ENCODE results near the gene MRPS9.

MRPS9 gene

GRCh38 chr2:105141099-105141614, 103.3 kb downstream of the MRPS9 start:
- H3K36me3 ChIP-seq (ENCODE audit: control insufficient read depth in 1 of 2, insufficient read depth in 2 of 2, low read length in 2 of 2): no peaks in the 10 kb centered on the region
- peaks cover 11% of the 10 kb centered on the region for H3K27me3 ChIP-seq (ENCODE audit: low read depth, low read length)
- H3K4me1 ChIP-seq (ENCODE audit: control insufficient read depth in 1 of 2, insufficient read depth in 2 of 2, low read length in 2 of 2): peaks cover 0 to 13% of the 10 kb centered on the region in 2 donors
- H3K27ac ChIP-seq (ENCODE audit: low read length): no peak overlapping the region
- no peak overlapping the region for H3K4me3 ChIP-seq (ENCODE audit: low read depth in 1 of 2, low read length in 2 of 2)
- H3K9me3 ChIP-seq (ENCODE audit: control insufficient read depth in 1 of 2, low read length in 2 of 2): no peaks in the 10 kb centered on the region

DNA sequence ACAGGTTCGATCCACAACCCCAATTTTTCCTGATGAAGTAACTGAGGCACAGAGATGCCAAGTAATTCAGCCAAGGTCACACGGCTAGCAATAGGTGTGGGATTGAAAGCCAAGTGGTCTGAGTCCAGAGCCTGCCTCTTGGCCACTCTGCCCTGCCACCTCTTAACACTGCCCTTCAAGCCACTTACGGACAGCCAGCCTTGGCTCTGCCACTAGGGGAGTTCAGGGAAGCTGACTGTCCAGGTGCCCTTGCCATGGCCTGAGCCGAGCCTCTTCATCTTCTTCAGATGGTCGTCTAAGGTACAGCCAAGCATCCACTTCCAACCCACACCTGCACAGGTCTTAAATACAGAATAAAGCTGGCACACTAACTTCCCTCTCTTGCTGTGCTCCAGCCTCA, 104.4 kb downstream of the MRPS9 start:
- Histone ChIP-seq H3K27ac (ENCODE audit: low read length) (no peak overlapping the region), H3K36me3 (ENCODE audit: control insufficient read depth in 1 of 2, insufficient read depth in 2 of 2, low read length in 2 of 2) (no peaks in the 10 kb centered on the region), H3K27me3 (ENCODE audit: low read depth, low read length) (peaks cover 11% of the 10 kb centered on the region), H3K9me3 (ENCODE audit: control insufficient read depth in 1 of 2, low read length in 2 of 2) (no peaks in the 10 kb centered on the region), H3K4me1 (ENCODE audit: control insufficient read depth in 1 of 2, insufficient read depth in 2 of 2, low read length in 2 of 2) (peaks cover 0 to 13% of the 10 kb centered on the region in 2 donors), H3K4me3 (ENCODE audit: low read depth in 1 of 2, low read length in 2 of 2) (no peak overlapping the region)

DNA sequence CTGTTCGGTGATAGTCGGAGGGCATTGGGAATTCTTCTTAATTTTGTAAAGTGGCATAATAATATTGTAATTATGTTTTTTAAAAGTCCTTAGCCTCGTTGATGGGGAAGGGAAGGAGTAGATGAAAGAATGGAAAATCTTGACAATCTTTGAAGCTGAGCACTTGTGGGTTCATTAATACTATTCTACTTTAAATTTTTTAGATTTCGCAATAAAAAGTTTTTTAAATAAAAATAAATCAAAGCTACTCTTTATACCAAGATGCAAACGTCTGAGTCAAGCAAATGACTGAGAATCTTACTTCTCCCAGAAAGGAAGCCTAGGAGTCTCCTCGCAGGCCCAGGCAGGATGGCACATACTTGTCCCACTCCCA, 105.2 kb downstream of the MRPS9 start:
- peaks cover 11% of the 10 kb centered on the region for H3K27me3 ChIP-seq (ENCODE audit: low read depth, low read length)
- H3K36me3 ChIP-seq (ENCODE audit: control insufficient read depth in 1 of 2, insufficient read depth in 2 of 2, low read length in 2 of 2): no peaks in the 10 kb centered on the region
- H3K27ac ChIP-seq (ENCODE audit: low read length): no peak overlapping the region
- no peaks in the 10 kb centered on the region for H3K9me3 ChIP-seq (ENCODE audit: control insufficient read depth in 1 of 2, low read length in 2 of 2)
- peak overlapping the region in 1 of 2 donors; percentile 62 for H3K4me3 ChIP-seq (ENCODE audit: low read depth in 1 of 2, low read length in 2 of 2)
- peaks cover 0 to 13% of the 10 kb centered on the region in 2 donors for H3K4me1 ChIP-seq (ENCODE audit: control insufficient read depth in 1 of 2, insufficient read depth in 2 of 2, low read length in 2 of 2)

- Histone ChIP-seq H3K36me3 (ENCODE audit: control insufficient read depth in 1 of 2, insufficient read depth in 2 of 2, low read length in 2 of 2) (no peaks in the 10 kb centered on the region), H3K4me3 (ENCODE audit: low read depth in 1 of 2, low read length in 2 of 2) (peak overlapping the region in 1 of 2 donors; percentile 62), H3K27ac (ENCODE audit: low read length) (no peak overlapping the region), H3K27me3 (ENCODE audit: low read depth, low read length) (peaks cover 11% of the 10 kb centered on the region), H3K4me1 (ENCODE audit: control insufficient read depth in 1 of 2, insufficient read depth in 2 of 2, low read length in 2 of 2) (peaks cover 0 to 13% of the 10 kb centered on the region in 2 donors), H3K9me3 (ENCODE audit: control insufficient read depth in 1 of 2, low read length in 2 of 2) (no peaks in the 10 kb centered on the region)
These were observed 105.7 kb downstream of the MRPS9 start for GRCh38 chr2:105143467-105144151.

DNA sequence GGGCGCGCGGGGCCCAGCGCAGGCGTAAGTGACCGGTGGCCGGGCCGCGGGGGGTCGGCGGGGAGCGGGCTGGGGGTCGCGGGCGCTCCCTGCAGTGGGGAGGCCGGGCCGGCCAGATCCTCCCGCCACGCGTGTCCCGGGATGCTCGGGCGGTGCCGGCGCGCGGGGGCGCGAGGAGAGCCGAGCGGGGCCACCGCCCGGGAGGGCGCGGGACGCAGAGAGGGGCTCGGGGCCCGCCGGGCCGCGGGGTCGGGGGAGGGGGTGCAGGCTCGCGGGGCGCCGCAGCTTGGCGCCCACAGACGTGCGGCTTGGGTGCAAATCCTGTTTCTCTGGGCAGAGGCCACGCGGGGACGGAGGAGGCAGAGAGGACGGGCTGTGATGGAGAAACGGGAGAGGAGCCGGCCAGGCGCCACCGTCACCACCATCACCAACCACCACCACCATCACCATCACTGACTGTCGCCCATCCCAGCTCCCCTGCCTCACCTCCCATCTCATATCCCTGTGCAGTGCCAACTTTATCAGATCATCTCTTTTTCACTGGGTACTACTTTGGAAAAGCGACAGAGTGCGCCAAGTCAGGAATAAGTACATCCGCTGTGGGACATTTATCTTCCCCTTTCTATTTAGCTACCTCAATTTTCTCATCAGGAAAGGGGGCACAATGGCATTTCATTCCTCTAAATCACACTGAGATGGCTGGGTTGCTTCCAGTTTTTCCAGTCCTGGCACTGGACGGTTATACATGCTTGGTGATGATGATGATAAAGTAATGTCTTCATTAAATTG, 106.5 kb downstream of the MRPS9 start:
- H3K4me1 ChIP-seq (ENCODE audit: control insufficient read depth in 1 of 2, insufficient read depth in 2 of 2, low read length in 2 of 2): peaks cover 0 to 13% of the 10 kb centered on the region in 2 donors
- H3K27ac ChIP-seq (ENCODE audit: low read length): no peak overlapping the region
- H3K36me3 ChIP-seq (ENCODE audit: control insufficient read depth in 1 of 2, insufficient read depth in 2 of 2, low read length in 2 of 2): no peaks in the 10 kb centered on the region
- H3K27me3 ChIP-seq (ENCODE audit: low read depth, low read length): peaks cover 11% of the 10 kb centered on the region
- no peak overlapping the region for H3K4me3 ChIP-seq (ENCODE audit: low read depth in 1 of 2, low read length in 2 of 2)
- no peaks in the 10 kb centered on the region for H3K9me3 ChIP-seq (ENCODE audit: control insufficient read depth in 1 of 2, low read length in 2 of 2)

GRCh38 chr2:105144941-105145300, 107.1 kb downstream of the MRPS9 start:
- H3K4me1 ChIP-seq (ENCODE audit: control insufficient read depth in 1 of 2, insufficient read depth in 2 of 2, low read length in 2 of 2): peaks cover 0 to 13% of the 10 kb centered on the region in 2 donors
- H3K27ac ChIP-seq (ENCODE audit: low read length): no peak overlapping the region
- H3K9me3 ChIP-seq (ENCODE audit: control insufficient read depth in 1 of 2, low read length in 2 of 2): no peaks in the 10 kb centered on the region

DNA sequence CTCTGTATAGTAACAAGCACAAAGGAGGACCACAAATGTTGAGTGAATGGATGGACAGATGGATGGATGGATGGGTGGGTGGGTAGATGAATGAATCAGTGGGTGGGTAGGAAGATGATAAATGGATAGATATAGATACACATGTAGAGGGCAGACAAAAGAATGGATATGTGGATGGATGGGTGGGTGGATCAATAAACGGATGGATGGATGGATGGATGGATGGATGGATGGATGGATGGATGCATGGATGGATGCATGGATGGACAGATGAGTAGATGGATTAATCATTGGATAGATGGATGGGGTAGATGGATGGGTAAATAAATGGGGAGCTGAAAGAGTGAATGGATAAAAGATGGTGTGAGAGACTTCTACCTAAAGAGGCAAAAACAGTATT, 111.4 kb downstream of the MRPS9 start:
- no peaks in the 10 kb centered on the region for H3K9me3 ChIP-seq (ENCODE audit: control insufficient read depth in 1 of 2, low read length in 2 of 2)
- H3K27me3 ChIP-seq (ENCODE audit: low read depth, low read length): peaks cover 11% of the 10 kb centered on the region
- H3K27ac ChIP-seq (ENCODE audit: low read length): no peak overlapping the region
- no peaks in the 10 kb centered on the region for H3K36me3 ChIP-seq (ENCODE audit: control insufficient read depth in 1 of 2, insufficient read depth in 2 of 2, low read length in 2 of 2)
- no peak overlapping the region for H3K4me3 ChIP-seq (ENCODE audit: low read depth in 1 of 2, low read length in 2 of 2)
- H3K4me1 ChIP-seq (ENCODE audit: control insufficient read depth in 1 of 2, insufficient read depth in 2 of 2, low read length in 2 of 2): peaks cover 0 to 5% of the 10 kb centered on the region in 2 donors

More at GRCh38 chr2:105144941-105145300, 107.1 kb downstream of the MRPS9 start:
- Histone ChIP-seq H3K36me3 (ENCODE audit: control insufficient read depth in 1 of 2, insufficient read depth in 2 of 2, low read length in 2 of 2) (no peaks in the 10 kb centered on the region), H3K27me3 (ENCODE audit: low read depth, low read length) (peaks cover 11% of the 10 kb centered on the region), H3K4me3 (ENCODE audit: low read depth in 1 of 2, low read length in 2 of 2) (no peak overlapping the region)
